Panc1 (cell line): Measurements from ENCODE around the gene OVOL2.

Experiments
- CTCF ChIP-seq: fragments of 450-650 bp; IDR thresholded peaks from 2 replicates; pipeline ENCODE4 v1.5.1; 2017; ENCODE audit warnings: mild to moderate bottlenecking
- POLR2AphosphoS5 ChIP-seq: IDR thresholded peaks from 2 replicates; pipeline ENCODE4 v1.6.1; 2012; ENCODE audit warnings: mild to moderate bottlenecking, low read depth, low read length, moderate library complexity
- REST ChIP-seq, 2 experiments: IDR thresholded peaks; 2 replicates each; pipeline ENCODE4 v1.6.1; 2011 to 2012; ENCODE audit warnings: low read depth in 2 of 2, control low read depth in 1 of 2, low read length in 1 of 2, mild to moderate bottlenecking in 1 of 2, moderate library complexity in 1 of 2; ENCODE audit not compliant: insufficient read depth in 1 of 2
- SIN3A ChIP-seq: IDR thresholded peaks from 2 replicates; pipeline ENCODE4 v1.6.1; 2012; ENCODE audit warnings: low read depth, mild to moderate bottlenecking, low read length, moderate library complexity, borderline replicate concordance; ENCODE audit not compliant: insufficient read depth

- TF ChIP-seq CTCF (no peak), SIN3A (no peak), REST (IDR thresholded peaks at IDR 0.05; ENCODE audit: insufficient read depth in 1 of 2, low read depth in 2 of 2, low read length in 1 of 2) (no peak), POLR2AphosphoS5 (no peak)
These were observed 39.6 kb downstream of the OVOL2 start for GRCh38 chr20:18018100-18018499.
